ENCODE data around the gene FHIT.

Gene FHIT

GRCh38 chr3:61182662-61183061, 68.6 kb downstream of the FHIT start:
- no peaks in the 10 kb centered on the region for H3K36me3 ChIP-seq
- H3K27ac ChIP-seq, result no peak overlapping the region
- H3K4me3 ChIP-seq (ENCODE audit: low read depth in 1 of 2, low read length in 1 of 2), result no peak overlapping the region
- no peak for TF ChIP-seq CTCF (IDR thresholded peaks at IDR 0.05)
- H3K27me3 ChIP-seq, result no peaks in the 10 kb centered on the region
- no peaks in the 10 kb centered on the region for H3K9me3 ChIP-seq
- no peaks in the 10 kb centered on the region for H3K4me1 ChIP-seq (ENCODE audit: control insufficient read depth in 1 of 2, insufficient read depth in 1 of 2, low read depth in 1 of 2, low read length in 1 of 2)

- H3K36me3 ChIP-seq, result no peaks in the 10 kb centered on the region
Measured at GRCh38 chr3:61181874-61182273, 69.4 kb downstream of the FHIT start.

GRCh38 chr3:61180206-61180605, 71.0 kb downstream of the FHIT start:
- no peak overlapping the region for H3K4me3 ChIP-seq (ENCODE audit: low read depth in 1 of 2, low read length in 1 of 2)
- TF ChIP-seq CTCF (IDR thresholded peaks at IDR 0.05), result no peak
- no peaks in the 10 kb centered on the region for H3K4me1 ChIP-seq (ENCODE audit: control insufficient read depth in 1 of 2, insufficient read depth in 1 of 2, low read depth in 1 of 2, low read length in 1 of 2)
- no peaks in the 10 kb centered on the region for H3K36me3 ChIP-seq
- no peaks in the 10 kb centered on the region for H3K27me3 ChIP-seq
- H3K9me3 ChIP-seq, result no peaks in the 10 kb centered on the region
- no peak overlapping the region for H3K27ac ChIP-seq

More at GRCh38 chr3:61181874-61182273, 69.4 kb downstream of the FHIT start:
- Histone ChIP-seq H3K9me3 (no peaks in the 10 kb centered on the region), H3K4me3 (ENCODE audit: low read depth in 1 of 2, low read length in 1 of 2) (no peak overlapping the region), H3K27ac (no peak overlapping the region), H3K4me1 (ENCODE audit: control insufficient read depth in 1 of 2, insufficient read depth in 1 of 2, low read depth in 1 of 2, low read length in 1 of 2) (no peaks in the 10 kb centered on the region), H3K27me3 (no peaks in the 10 kb centered on the region)
- no peak for TF ChIP-seq CTCF (IDR thresholded peaks at IDR 0.05)

GRCh38 chr3:61178167-61178566, 73.1 kb downstream of the FHIT start:
- Histone ChIP-seq H3K9me3 (no peaks in the 10 kb centered on the region), H3K36me3 (no peaks in the 10 kb centered on the region), H3K4me3 (ENCODE audit: low read depth in 1 of 2, low read length in 1 of 2) (no peak overlapping the region), H3K4me1 (ENCODE audit: control insufficient read depth in 1 of 2, insufficient read depth in 1 of 2, low read depth in 1 of 2, low read length in 1 of 2) (no peaks in the 10 kb centered on the region), H3K27me3 (no peaks in the 10 kb centered on the region), H3K27ac (no peak overlapping the region)
- no peak for TF ChIP-seq CTCF (IDR thresholded peaks at IDR 0.05)

GRCh38 chr3:61177450-61177849, 73.8 kb downstream of the FHIT start:
- Histone ChIP-seq H3K9me3 (no peaks in the 10 kb centered on the region), H3K27me3 (no peaks in the 10 kb centered on the region), H3K36me3 (no peaks in the 10 kb centered on the region), H3K27ac (no peak overlapping the region), H3K4me1 (ENCODE audit: control insufficient read depth in 1 of 2, insufficient read depth in 1 of 2, low read depth in 1 of 2, low read length in 1 of 2) (no peaks in the 10 kb centered on the region), H3K4me3 (ENCODE audit: low read depth in 1 of 2, low read length in 1 of 2) (no peak overlapping the region)
- no peak for TF ChIP-seq CTCF (IDR thresholded peaks at IDR 0.05)

GRCh38 chr3:61173676-61174075, 77.6 kb downstream of the FHIT start:
- no peaks in the 10 kb centered on the region for H3K4me1 ChIP-seq (ENCODE audit: control insufficient read depth in 1 of 2, insufficient read depth in 1 of 2, low read depth in 1 of 2, low read length in 1 of 2)
- no peak overlapping the region for H3K27ac ChIP-seq
- H3K27me3 ChIP-seq, result no peaks in the 10 kb centered on the region
- no peaks in the 10 kb centered on the region for H3K36me3 ChIP-seq
- TF ChIP-seq CTCF (IDR thresholded peaks at IDR 0.05), result no peak
- H3K9me3 ChIP-seq, result no peaks in the 10 kb centered on the region
- H3K4me3 ChIP-seq (ENCODE audit: low read depth in 1 of 2, low read length in 1 of 2), result no peak overlapping the region

Data from neutrophil (primary cell).